Measurements from ENCODE around the gene SLC26A6. TPM values are rescaled to one million over a fixed set of nuclear protein-coding genes. Genes with fewer than 3 reads are reported as not detected.

SLC26A6 gene
- total RNA-seq, 5 donors from 2014 or later (not counting 1 experiment from before 2014, with no cell fraction given) = 16.2 to 36.4 (median 29.2) TPM

DNA sequence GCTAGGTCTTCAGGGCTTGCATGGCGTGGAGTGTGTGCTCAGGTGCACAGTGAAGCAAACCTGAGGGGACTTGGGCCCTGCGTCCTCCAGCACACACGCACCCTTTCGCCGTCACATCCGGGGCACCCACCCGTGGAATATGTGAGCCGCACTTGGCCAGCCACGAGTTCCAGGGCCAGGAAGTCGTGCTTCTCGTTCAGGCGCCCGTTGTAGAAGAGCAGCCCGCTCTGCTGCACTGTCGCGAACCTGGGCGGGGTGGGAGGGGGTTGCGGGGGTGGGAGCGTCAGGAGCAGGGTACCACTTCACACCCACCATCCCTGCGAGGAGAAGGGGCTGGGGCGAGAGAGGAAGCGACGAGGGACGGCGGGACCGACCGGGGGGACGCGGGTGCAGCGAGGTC is 20.3 kb upstream of the SLC26A6 start:
- Mint-ChIP-seq H3K4me3 (peak overlapping the region; percentile 68 to 79 (median 72)), H3K27me3 (peaks cover 9 to 16% of the 10 kb centered on the region in 2 donors), H3K4me1 (peaks cover 0 to 17% (median 11%) of the 10 kb centered on the region in 3 donors), H3K9me3 (no peaks in the 10 kb centered on the region), H3K27ac (peak overlapping the region; percentile 66 to 84), H3K36me3 (no peaks in the 10 kb centered on the region)
- Histone ChIP-seq H3K4me3 (ENCODE audit: control insufficient read depth in 1 of 2, extremely low read depth in 1 of 2, low read length in 1 of 2) (peak overlapping the region; percentile 27 to 52), H3K36me3 (ENCODE audit: control insufficient read depth in 2 of 2, extremely low read depth in 1 of 2, insufficient read depth in 1 of 2, low read length in 1 of 2) (no peaks in the 10 kb centered on the region), H3K27ac (ENCODE audit: low read length) (peak overlapping the region; percentile 74), H3K27me3 (replicated peaks in 1 of 2; ENCODE audit: control insufficient read depth in 2 of 2, extremely low read depth in 1 of 2, insufficient read depth in 2 of 2, low read length in 1 of 2) (peaks cover 2 to 25% of the 10 kb centered on the region in 2 experiments), H3K9me3 (no peaks in the 10 kb centered on the region), H3K4me1 (ENCODE audit: control insufficient read depth in 1 of 2, extremely low read depth in 1 of 2, insufficient read depth in 2 of 2, low read length in 2 of 2) (peaks cover 0 to 26% of the 10 kb centered on the region in 2 experiments)
- DNase-seq (peak in 33 of 35 experiments; percentile 12 to 69 (median 46)), ATAC-seq (replicated peaks in 1 of 4) (peak; percentile 31 to 48 (median 40))
- POLR2A ChIA-PET = interaction anchor here in 1 of 2 donors (0.5 kb wide), 1 partner anchor 280 kb away, joined by 4 read pairs; no protein-coding TSS in a partner anchor
- CTCF ChIA-PET = no interaction called here
- WGBS (ENCODE audit: insufficient coverage) = 14% methylated on average over 15 of the region's 30 CpGs

DNA sequence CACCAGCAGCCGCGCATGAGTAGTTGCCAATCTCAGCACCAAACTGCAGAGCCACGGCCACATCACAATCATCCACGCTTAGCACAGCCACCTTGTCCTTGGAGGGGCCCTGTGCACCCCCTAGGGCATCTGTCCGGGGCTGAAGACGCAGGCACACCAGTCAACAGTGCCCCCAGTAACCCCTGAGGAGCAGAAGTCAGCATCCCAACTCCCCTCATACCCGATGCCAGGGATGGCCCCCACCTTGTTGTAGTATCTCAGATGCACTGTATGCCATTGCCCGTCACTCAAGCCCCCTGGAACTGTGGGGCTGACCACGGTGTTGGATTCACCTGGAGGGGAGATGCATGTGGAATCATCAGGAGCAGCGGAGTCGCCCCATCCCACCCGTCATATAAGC is 19.8 kb upstream of the SLC26A6 start:
- Mint-ChIP-seq H3K27ac (peak overlapping the region; percentile 66 to 84), H3K4me1 (peaks cover 0 to 17% (median 11%) of the 10 kb centered on the region in 3 donors), H3K27me3 (peaks cover 7 to 13% of the 10 kb centered on the region in 2 donors), H3K36me3 (no peaks in the 10 kb centered on the region), H3K9me3 (no peaks in the 10 kb centered on the region), H3K4me3 (peak overlapping the region; percentile 68 to 79 (median 72))
- Histone ChIP-seq H3K36me3 (ENCODE audit: control insufficient read depth in 2 of 2, extremely low read depth in 1 of 2, insufficient read depth in 1 of 2, low read length in 1 of 2) (no peaks in the 10 kb centered on the region), H3K9me3 (no peaks in the 10 kb centered on the region), H3K27me3 (replicated peaks in 1 of 2; ENCODE audit: control insufficient read depth in 2 of 2, extremely low read depth in 1 of 2, insufficient read depth in 2 of 2, low read length in 1 of 2) (peaks cover 2 to 20% of the 10 kb centered on the region in 2 experiments), H3K27ac (ENCODE audit: low read length) (peak overlapping the region; percentile 74), H3K4me1 (ENCODE audit: control insufficient read depth in 1 of 2, extremely low read depth in 1 of 2, insufficient read depth in 2 of 2, low read length in 2 of 2) (peaks cover 0 to 26% of the 10 kb centered on the region in 2 experiments), H3K4me3 (ENCODE audit: control insufficient read depth in 1 of 2, extremely low read depth in 1 of 2, low read length in 1 of 2) (peak overlapping the region in 1 of 2 donors; percentile 27)
- ChIA-PET CTCF (no interaction called here), POLR2A (interaction anchor here in 1 of 2 donors (0.5 kb wide), 1 partner anchor 281 kb away, joined by 4 read pairs; no protein-coding TSS in a partner anchor)
- ATAC-seq (replicated peaks in 1 of 4) = no peak
- 98% methylated on average over 6 of the region's 12 CpGs for WGBS (ENCODE audit: insufficient coverage)
- no peak for DNase-seq

DNA sequence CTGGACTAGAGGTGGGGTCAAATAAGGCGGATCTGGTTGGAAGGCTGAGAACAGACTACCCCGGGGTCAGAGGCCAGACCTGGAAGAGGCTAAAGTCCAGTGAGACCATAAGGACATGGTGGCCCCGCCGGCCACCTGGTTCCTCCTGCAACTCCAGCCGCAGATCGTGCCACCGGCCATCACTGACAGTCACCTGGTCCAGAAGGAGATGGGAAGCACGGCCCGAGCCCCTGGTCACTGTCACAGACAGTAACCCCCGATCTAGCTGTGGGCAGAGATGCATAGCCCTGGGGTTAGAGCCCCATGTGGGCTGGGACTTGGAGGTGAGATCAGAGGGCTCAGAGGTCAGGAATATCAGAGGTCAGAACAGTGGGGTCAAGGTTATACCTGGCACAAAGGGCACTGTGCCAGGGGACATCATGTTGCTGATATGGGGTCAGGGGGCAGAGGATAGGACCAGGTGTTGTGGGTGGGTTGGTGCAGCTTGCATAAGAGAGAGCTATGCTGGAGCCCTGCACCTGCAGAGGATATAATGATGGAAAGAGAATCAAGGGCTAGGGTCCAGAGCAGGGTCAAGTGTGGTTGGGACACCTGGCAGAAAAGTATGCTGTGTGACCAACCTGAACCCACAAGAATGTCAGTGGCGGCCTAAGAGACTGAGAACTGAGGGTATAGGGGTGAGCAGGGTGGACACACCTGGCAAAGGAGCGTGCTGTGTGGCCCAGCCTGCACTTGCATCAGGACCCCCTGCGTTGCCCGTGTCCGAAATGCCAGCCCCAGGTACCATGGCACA is 17.9 kb upstream of the SLC26A6 start:
- no peak overlapping the region for H3K4me3 Mint-ChIP-seq
- no peak overlapping the region for H3K27ac Mint-ChIP-seq
- WGBS (ENCODE audit: insufficient coverage) = 91% methylated on average over 15 of the region's 15 CpGs

DNA sequence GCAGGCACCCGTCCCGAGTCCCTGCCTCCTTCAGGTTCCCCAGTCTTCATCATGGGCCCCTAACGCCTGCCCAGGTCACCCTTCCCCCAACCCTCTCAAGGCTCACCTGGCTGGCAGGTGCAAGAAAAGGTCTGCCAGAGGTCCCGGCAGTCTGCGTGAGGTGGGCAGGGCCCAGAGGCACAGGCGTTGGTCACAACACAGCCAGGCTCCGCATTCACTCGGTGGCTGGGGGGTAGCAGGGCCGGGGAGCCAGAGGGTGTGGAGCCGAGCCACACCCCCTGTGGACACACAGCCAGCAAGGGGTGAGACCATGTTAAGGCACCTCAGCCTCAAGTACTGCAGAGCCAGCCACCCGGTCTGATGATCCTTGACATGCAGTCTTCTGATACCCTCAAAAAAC is 16.5 kb upstream of the SLC26A6 start:
- Histone ChIP-seq H3K4me3 (ENCODE audit: control insufficient read depth in 1 of 2, extremely low read depth in 1 of 2, low read length in 1 of 2) (no peak overlapping the region), H3K4me1 (ENCODE audit: control insufficient read depth in 1 of 2, extremely low read depth in 1 of 2, insufficient read depth in 2 of 2, low read length in 2 of 2) (peaks cover 0 to 16% of the 10 kb centered on the region in 2 experiments), H3K27me3 (replicated peaks in 1 of 2; ENCODE audit: control insufficient read depth in 2 of 2, extremely low read depth in 1 of 2, insufficient read depth in 2 of 2, low read length in 1 of 2) (no peaks in the 10 kb centered on the region), H3K27ac (ENCODE audit: low read length) (no peak overlapping the region), H3K9me3 (no peaks in the 10 kb centered on the region), H3K36me3 (ENCODE audit: control insufficient read depth in 2 of 2, extremely low read depth in 1 of 2, insufficient read depth in 1 of 2, low read length in 1 of 2) (no peaks in the 10 kb centered on the region)
- Mint-ChIP-seq H3K36me3 (no peaks in the 10 kb centered on the region), H3K27ac (no peak overlapping the region), H3K4me3 (no peak overlapping the region), H3K4me1 (peaks cover 0 to 9% (median 6%) of the 10 kb centered on the region in 3 donors), H3K9me3 (no peaks in the 10 kb centered on the region), H3K27me3 (no peaks in the 10 kb centered on the region)
- ChIA-PET CTCF (no interaction called here), POLR2A (no interaction called here)
- ATAC-seq (replicated peaks in 1 of 4) (no peak), DNase-seq (no peak)
- WGBS (ENCODE audit: insufficient coverage) = 93% methylated on average over 11 of the region's 11 CpGs

More for the DNA sequence above, 17.9 kb upstream of the SLC26A6 start:
- no peaks in the 10 kb centered on the region for H3K9me3 ChIP-seq
- H3K36me3 Mint-ChIP-seq = no peaks in the 10 kb centered on the region
- H3K9me3 Mint-ChIP-seq = no peaks in the 10 kb centered on the region
- no peaks in the 10 kb centered on the region for H3K36me3 ChIP-seq (ENCODE audit: control insufficient read depth in 2 of 2, extremely low read depth in 1 of 2, insufficient read depth in 1 of 2, low read length in 1 of 2)
- DNase-seq (no peak), ATAC-seq (replicated peaks in 1 of 4) (no peak)
- no peaks in the 10 kb centered on the region for H3K27me3 Mint-ChIP-seq
- no peak overlapping the region for H3K27ac ChIP-seq (ENCODE audit: low read length)
- CTCF ChIA-PET = no interaction called here
- peaks cover 0 to 7% of the 10 kb centered on the region in 2 experiments for H3K27me3 ChIP-seq (replicated peaks in 1 of 2; ENCODE audit: control insufficient read depth in 2 of 2, extremely low read depth in 1 of 2, insufficient read depth in 2 of 2, low read length in 1 of 2)
- H3K4me3 ChIP-seq (ENCODE audit: control insufficient read depth in 1 of 2, extremely low read depth in 1 of 2, low read length in 1 of 2) = no peak overlapping the region
- H3K4me1 ChIP-seq (ENCODE audit: control insufficient read depth in 1 of 2, extremely low read depth in 1 of 2, insufficient read depth in 2 of 2, low read length in 2 of 2) = peaks cover 0 to 26% of the 10 kb centered on the region in 2 experiments
- POLR2A ChIA-PET = no interaction called here
- peaks cover 0 to 17% (median 11%) of the 10 kb centered on the region in 3 donors for H3K4me1 Mint-ChIP-seq

DNA sequence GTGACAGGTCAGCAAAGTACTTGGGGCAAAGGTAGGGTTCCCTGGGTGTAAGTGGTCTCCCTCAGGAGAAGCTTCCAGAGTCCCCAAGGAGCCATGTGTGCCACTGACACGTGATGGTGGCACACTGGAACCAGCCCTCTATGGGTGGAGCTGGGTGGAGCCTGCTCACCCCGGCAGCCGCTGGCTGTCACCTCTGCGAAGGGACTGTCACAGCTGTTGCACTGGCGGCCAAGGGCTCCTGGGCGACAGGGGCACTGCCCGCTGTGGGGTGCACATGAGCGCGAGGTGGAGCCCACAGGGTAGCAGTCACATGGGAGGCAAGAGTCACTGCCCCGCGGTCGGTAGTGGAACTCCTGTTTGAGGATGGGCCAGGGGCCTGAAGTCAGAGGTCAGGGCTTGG is 15.5 kb upstream of the SLC26A6 start:
- WGBS (ENCODE audit: insufficient coverage) = 88% methylated on average over 12 of the region's 12 CpGs
- Histone ChIP-seq H3K4me1 (ENCODE audit: control insufficient read depth in 1 of 2, extremely low read depth in 1 of 2, insufficient read depth in 2 of 2, low read length in 2 of 2) (peaks cover 0 to 9% of the 10 kb centered on the region in 2 experiments), H3K27ac (ENCODE audit: low read length) (no peak overlapping the region), H3K36me3 (ENCODE audit: control insufficient read depth in 2 of 2, extremely low read depth in 1 of 2, insufficient read depth in 1 of 2, low read length in 1 of 2) (no peaks in the 10 kb centered on the region), H3K27me3 (replicated peaks in 1 of 2; ENCODE audit: control insufficient read depth in 2 of 2, extremely low read depth in 1 of 2, insufficient read depth in 2 of 2, low read length in 1 of 2) (peaks cover 0 to 2% of the 10 kb centered on the region in 2 experiments), H3K9me3 (no peaks in the 10 kb centered on the region), H3K4me3 (ENCODE audit: control insufficient read depth in 1 of 2, extremely low read depth in 1 of 2, low read length in 1 of 2) (no peak overlapping the region)
- no peak overlapping the region for H3K27ac Mint-ChIP-seq
- no peaks in the 10 kb centered on the region for H3K9me3 Mint-ChIP-seq
- CTCF ChIA-PET = no interaction called here
- H3K4me3 Mint-ChIP-seq = no peak overlapping the region
- H3K36me3 Mint-ChIP-seq = no peaks in the 10 kb centered on the region
- no peaks in the 10 kb centered on the region for H3K27me3 Mint-ChIP-seq
- POLR2A ChIA-PET = no interaction called here
- peaks cover 0 to 7% (median 3%) of the 10 kb centered on the region in 3 donors for H3K4me1 Mint-ChIP-seq
- DNase-seq = no peak
- ATAC-seq (replicated peaks in 1 of 4) = no peak

DNA sequence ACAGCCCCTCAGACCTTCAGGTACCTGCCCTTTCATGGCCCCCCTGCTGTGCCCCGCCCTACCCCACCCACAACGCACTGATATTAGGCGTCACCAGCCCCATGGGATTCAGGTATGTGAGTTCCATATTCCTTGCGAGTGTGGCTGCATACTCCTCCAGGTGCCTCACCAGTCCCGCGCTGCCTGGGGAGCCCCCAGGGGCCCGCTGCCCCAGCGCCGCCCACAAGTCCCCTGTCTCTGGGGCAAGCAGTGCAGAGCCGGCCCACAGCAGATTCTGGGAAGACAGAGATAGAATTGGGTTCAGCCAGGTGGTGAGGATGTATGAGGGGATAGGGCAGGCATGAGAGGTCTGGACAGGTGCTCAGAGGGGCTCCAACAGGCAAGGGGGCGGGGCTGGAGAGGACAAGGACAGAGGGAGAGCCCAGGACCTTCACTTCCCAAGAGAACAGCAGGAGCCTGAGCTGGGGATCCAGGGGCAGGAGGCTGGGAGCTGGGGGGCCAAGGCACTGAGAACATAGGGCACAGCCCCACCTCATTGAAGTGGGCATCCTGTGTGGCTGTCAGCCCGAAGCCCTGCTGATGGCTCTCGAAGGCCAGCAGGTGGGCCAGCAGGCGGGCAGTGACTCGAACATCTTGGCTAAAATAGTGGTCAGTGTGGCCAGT is 13.1 kb upstream of the SLC26A6 start:
- no peaks in the 10 kb centered on the region for H3K4me1 ChIP-seq (ENCODE audit: control insufficient read depth in 1 of 2, extremely low read depth in 1 of 2, insufficient read depth in 2 of 2, low read length in 2 of 2)
- peaks cover 0 to 2% of the 10 kb centered on the region in 2 experiments for H3K27me3 ChIP-seq (replicated peaks in 1 of 2; ENCODE audit: control insufficient read depth in 2 of 2, extremely low read depth in 1 of 2, insufficient read depth in 2 of 2, low read length in 1 of 2)
- H3K9me3 Mint-ChIP-seq = no peaks in the 10 kb centered on the region
- no peak overlapping the region for H3K27ac Mint-ChIP-seq
- no peak overlapping the region for H3K27ac ChIP-seq (ENCODE audit: low read length)
- H3K27me3 Mint-ChIP-seq = no peaks in the 10 kb centered on the region
- H3K4me3 ChIP-seq (ENCODE audit: control insufficient read depth in 1 of 2, extremely low read depth in 1 of 2, low read length in 1 of 2) = no peak overlapping the region
- DNase-seq (no peak), ATAC-seq (replicated peaks in 1 of 4) (no peak)
- H3K36me3 ChIP-seq (ENCODE audit: control insufficient read depth in 2 of 2, extremely low read depth in 1 of 2, insufficient read depth in 1 of 2, low read length in 1 of 2) = no peaks in the 10 kb centered on the region
- POLR2A ChIA-PET = no interaction called here
- CTCF ChIA-PET = no interaction called here
- WGBS (ENCODE audit: insufficient coverage) = 87% methylated on average over 12 of the region's 15 CpGs
- H3K36me3 Mint-ChIP-seq = no peaks in the 10 kb centered on the region
- no peak overlapping the region for H3K4me3 Mint-ChIP-seq
- H3K9me3 ChIP-seq = no peaks in the 10 kb centered on the region
- no peaks in the 10 kb centered on the region for H3K4me1 Mint-ChIP-seq

All from T-cell (primary cell).